ENCODE results near the gene ROPN1. TPM values are rescaled to one million over a fixed set of nuclear protein-coding genes. Genes with fewer than 3 reads are reported as not detected.
"Not testable (repeated sequence)": the region's sequence is repeated elsewhere in the genome, so short reads cannot be mapped to it uniquely, and the experiment has no call there.

Gene ROPN1
- total and polyA plus RNA-seq, 9 donors, result not detected

DNA sequence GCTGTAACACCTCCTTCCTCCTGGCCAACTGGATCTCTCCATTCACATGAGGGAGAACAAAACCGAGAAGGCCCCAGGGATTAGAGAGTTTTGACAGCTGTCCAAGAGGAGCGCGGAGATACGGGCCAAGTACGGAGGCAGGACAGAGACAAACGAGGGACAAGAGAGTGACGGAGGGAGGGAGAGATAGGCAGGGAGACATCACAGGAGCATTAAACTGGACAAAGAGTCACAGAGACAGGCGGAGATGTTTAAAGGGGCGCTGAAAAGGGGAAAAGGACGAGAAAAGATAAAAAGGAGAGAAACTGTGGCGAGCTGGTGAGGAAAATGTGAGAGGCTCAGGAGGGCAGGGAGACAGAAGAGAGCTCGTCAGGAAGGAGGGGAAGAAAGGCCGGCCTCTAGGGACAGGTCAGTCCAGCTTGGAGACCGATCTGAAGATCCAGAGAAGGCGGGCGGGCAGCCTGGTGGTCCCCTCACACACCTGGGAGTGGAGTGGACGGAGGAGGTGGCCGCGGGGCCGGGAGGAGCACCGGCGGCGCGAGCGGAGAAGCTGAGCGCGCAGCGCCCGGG lies 40.5 kb upstream of the ROPN1 start:
- H3K4me1 ChIP-seq (ENCODE audit: insufficient read depth), result no peaks in the 10 kb centered on the region
- peak overlapping the region; percentile 70 for H3K4me3 ChIP-seq
- WGBS, 3 donors, result 5 to 9% (median 6%) methylated on average over 29 of the region's 29 CpGs
- no peaks in the 10 kb centered on the region for H3K9me3 ChIP-seq
- peak overlapping the region; percentile 23 to 56 for H3K27ac ChIP-seq
- no peaks in the 10 kb centered on the region for H3K36me3 ChIP-seq
- TF ChIP-seq, protein P1, sequence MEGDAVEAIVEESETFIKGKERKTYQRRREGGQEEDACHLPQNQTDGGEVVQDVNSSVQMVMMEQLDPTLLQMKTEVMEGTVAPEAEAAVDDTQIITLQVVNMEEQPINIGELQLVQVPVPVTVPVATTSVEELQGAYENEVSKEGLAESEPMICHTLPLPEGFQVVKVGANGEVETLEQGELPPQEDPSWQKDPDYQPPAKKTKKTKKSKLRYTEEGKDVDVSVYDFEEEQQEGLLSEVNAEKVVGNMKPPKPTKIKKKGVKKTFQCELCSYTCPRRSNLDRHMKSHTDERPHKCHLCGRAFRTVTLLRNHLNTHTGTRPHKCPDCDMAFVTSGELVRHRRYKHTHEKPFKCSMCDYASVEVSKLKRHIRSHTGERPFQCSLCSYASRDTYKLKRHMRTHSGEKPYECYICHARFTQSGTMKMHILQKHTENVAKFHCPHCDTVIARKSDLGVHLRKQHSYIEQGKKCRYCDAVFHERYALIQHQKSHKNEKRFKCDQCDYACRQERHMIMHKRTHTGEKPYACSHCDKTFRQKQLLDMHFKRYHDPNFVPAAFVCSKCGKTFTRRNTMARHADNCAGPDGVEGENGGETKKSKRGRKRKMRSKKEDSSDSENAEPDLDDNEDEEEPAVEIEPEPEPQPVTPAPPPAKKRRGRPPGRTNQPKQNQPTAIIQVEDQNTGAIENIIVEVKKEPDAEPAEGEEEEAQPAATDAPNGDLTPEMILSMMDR (IDR thresholded peaks at IDR 0.05), result no peak
- no peak for TF ChIP-seq EP300 (IDR thresholded peaks at IDR 0.05)
- no peak for TF ChIP-seq POLR2A (IDR thresholded peaks at IDR 0.05)
- no peaks in the 10 kb centered on the region for H3K27me3 ChIP-seq
- peak; percentile 20 to 48 (median 42) for DNase-seq
- intact Hi-C loops (cut with DNase I), result loop anchor here in 1 of 4 donors (10.0 kb wide), 1 partner anchor 1342 kb away; the partner anchor contains the start of gene ZNF148

GRCh38 chr3:124026516-124026915 lies 34.6 kb upstream of the ROPN1 start:
- TF ChIP-seq EP300 (IDR thresholded peaks at IDR 0.05) (no peak), POLR2A (IDR thresholded peaks at IDR 0.05) (no peak)
- TF ChIP-seq, protein P1 (IDR thresholded peaks at IDR 0.05), result no peak
- no peak for DNase-seq
- WGBS, 3 donors, result 80 to 83% (median 81%) methylated on average over 4 of the region's 4 CpGs
- intact Hi-C loops (cut with DNase I), result no loop called here
- Histone ChIP-seq H3K4me3 (no peak overlapping the region), H3K4me1 (ENCODE audit: insufficient read depth) (no peaks in the 10 kb centered on the region), H3K27ac (no peak overlapping the region), H3K9me3 (no peaks in the 10 kb centered on the region), H3K36me3 (no peaks in the 10 kb centered on the region), H3K27me3 (no peaks in the 10 kb centered on the region)

DNA sequence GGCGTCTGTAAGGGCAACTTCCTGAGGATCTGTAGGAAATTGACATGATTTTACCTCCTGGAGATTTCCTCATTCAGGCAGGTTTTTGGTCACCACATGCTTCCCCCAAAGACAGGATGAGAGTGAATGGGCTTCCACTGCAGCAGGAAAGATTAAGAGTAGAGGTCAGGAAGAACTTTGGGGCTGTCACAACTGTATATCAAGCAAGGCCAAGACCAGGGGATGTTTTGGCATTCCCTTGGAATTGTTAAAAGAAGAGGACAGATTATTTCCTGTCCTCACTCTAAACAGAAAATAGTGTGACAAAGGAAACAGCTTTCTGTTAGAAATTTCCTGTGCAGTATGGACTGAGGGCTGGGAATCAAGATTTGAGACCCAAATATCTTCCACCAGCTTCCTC lies 31.6 kb upstream of the ROPN1 start:
- intact Hi-C loops (cut with DNase I), result loop anchor here in 1 of 4 donors (5.0 kb wide), 1 partner anchor 54 kb away; no protein-coding TSS in a partner anchor

GRCh38 chr3:124019291-124019690 lies 27.4 kb upstream of the ROPN1 start:
- Histone ChIP-seq H3K36me3 (no peaks in the 10 kb centered on the region), H3K27me3 (no peaks in the 10 kb centered on the region), H3K27ac (no peak overlapping the region), H3K9me3 (no peaks in the 10 kb centered on the region), H3K4me3 (no peak overlapping the region), H3K4me1 (ENCODE audit: insufficient read depth) (no peaks in the 10 kb centered on the region)
- 51 to 76% (median 63%) methylated on average over 2 of the region's 2 CpGs for WGBS, 3 donors
- no peak for TF ChIP-seq EP300 (IDR thresholded peaks at IDR 0.05)
- TF ChIP-seq, protein P1 (IDR thresholded peaks at IDR 0.05), result no peak
- intact Hi-C loops (cut with DNase I), result loop anchor here (5.0 to 10.0 kb wide), 4 partner anchors 56 to 448 kb away; no protein-coding TSS in a partner anchor
- no peak for DNase-seq

More for the DNA sequence above, 31.6 kb upstream of the ROPN1 start:
- not testable (repeated sequence) for H3K27ac ChIP-seq; DNase-seq; H3K4me1 ChIP-seq (ENCODE audit: insufficient read depth); H3K27me3 ChIP-seq; H3K9me3 ChIP-seq; H3K36me3 ChIP-seq; H3K4me3 ChIP-seq
- WGBS, 3 donors, result 85 to 93% (median 88%) methylated on average over 1 of the region's 1 CpG

GRCh38 chr3:124017502-124017901 lies 25.6 kb upstream of the ROPN1 start:
- intact Hi-C loops (cut with DNase I), result loop anchor here (5.0 to 10.0 kb wide), 4 partner anchors 57 to 450 kb away; no protein-coding TSS in a partner anchor
- not testable (repeated sequence) for H3K36me3 ChIP-seq; H3K4me3 ChIP-seq; H3K4me1 ChIP-seq (ENCODE audit: insufficient read depth); DNase-seq; H3K27me3 ChIP-seq; H3K9me3 ChIP-seq; H3K27ac ChIP-seq
- WGBS, 3 donors, result 77 to 87% (median 83%) methylated on average over 6 of the region's 6 CpGs
